Measurements from ENCODE around the gene FEN1. TPM values are rescaled to one million over a fixed set of nuclear protein-coding genes. Genes with fewer than 3 reads are reported as not detected.

Gene FEN1
- total and polyA plus RNA-seq, 4 donors = 4.5 to 46.5 (median 9.5) TPM

DNA sequence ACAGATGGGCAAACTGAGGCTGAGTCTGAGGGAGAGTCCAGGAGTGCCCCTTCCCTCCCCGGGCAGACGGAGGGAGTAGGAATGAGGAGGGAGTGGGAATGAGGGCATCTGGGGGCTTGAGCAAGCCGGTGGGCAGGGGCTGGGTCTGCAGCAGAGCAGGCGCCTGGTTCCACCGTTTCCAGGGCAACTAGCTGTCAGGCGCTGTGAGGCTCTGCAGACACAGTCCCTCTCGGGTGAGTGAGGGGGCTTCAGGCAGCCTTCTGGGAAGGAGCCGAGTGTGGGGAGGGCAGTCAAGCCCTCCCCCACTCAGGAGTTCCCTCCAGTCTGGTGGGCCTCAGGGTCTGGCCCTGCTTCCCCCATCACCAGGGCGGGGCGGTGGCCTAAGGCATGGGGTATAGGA, 19.4 kb upstream of the FEN1 start:
- H3K9me3 ChIP-seq (ENCODE audit: control insufficient read depth in 4 of 4, low read length in 3 of 4) = no peaks in the 10 kb centered on the region
- peaks cover 0 to 7% (median 1%) of the 10 kb centered on the region in 4 donors for H3K36me3 ChIP-seq (ENCODE audit: control insufficient read depth in 4 of 4, insufficient read depth in 3 of 4, low read depth in 1 of 4, low read length in 3 of 4)
- H3K9ac ChIP-seq (ENCODE audit: low read depth in 1 of 2, low read length in 2 of 2) = no peak overlapping the region
- DNase-seq (ENCODE audit: low spot score) = no peak
- TF ChIP-seq GABPA (IDR thresholded peaks at IDR 0.05 in 1 of 2, conservative IDR thresholded peaks at IDR 0.05 in 1 of 2) (no peak), TAF1 (conservative IDR thresholded peaks at IDR 0.05) (no peak), YY1 (IDR thresholded peaks at IDR 0.05) (no peak), JUND (IDR thresholded peaks at IDR 0.05) (no peak), RAD21 (IDR thresholded peaks at IDR 0.05) (no peak), RXRA (IDR thresholded peaks at IDR 0.05) (no peak), HNF4A (conservative IDR thresholded peaks at IDR 0.05) (no peak), NR2F2 (IDR thresholded peaks at IDR 0.05) (no peak), FOXA1 (IDR thresholded peaks at IDR 0.05) (no peak)
- TF ChIP-seq, protein P1, sequence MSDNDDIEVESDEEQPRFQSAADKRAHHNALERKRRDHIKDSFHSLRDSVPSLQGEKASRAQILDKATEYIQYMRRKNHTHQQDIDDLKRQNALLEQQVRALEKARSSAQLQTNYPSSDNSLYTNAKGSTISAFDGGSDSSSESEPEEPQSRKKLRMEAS (IDR thresholded peaks at IDR 0.05) = no peak
- TF ChIP-seq, protein P2, sequence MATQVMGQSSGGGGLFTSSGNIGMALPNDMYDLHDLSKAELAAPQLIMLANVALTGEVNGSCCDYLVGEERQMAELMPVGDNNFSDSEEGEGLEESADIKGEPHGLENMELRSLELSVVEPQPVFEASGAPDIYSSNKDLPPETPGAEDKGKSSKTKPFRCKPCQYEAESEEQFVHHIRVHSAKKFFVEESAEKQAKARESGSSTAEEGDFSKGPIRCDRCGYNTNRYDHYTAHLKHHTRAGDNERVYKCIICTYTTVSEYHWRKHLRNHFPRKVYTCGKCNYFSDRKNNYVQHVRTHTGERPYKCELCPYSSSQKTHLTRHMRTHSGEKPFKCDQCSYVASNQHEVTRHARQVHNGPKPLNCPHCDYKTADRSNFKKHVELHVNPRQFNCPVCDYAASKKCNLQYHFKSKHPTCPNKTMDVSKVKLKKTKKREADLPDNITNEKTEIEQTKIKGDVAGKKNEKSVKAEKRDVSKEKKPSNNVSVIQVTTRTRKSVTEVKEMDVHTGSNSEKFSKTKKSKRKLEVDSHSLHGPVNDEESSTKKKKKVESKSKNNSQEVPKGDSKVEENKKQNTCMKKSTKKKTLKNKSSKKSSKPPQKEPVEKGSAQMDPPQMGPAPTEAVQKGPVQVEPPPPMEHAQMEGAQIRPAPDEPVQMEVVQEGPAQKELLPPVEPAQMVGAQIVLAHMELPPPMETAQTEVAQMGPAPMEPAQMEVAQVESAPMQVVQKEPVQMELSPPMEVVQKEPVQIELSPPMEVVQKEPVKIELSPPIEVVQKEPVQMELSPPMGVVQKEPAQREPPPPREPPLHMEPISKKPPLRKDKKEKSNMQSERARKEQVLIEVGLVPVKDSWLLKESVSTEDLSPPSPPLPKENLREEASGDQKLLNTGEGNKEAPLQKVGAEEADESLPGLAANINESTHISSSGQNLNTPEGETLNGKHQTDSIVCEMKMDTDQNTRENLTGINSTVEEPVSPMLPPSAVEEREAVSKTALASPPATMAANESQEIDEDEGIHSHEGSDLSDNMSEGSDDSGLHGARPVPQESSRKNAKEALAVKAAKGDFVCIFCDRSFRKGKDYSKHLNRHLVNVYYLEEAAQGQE (IDR thresholded peaks at IDR 0.05) = no peak
- TF ChIP-seq, protein P3, sequence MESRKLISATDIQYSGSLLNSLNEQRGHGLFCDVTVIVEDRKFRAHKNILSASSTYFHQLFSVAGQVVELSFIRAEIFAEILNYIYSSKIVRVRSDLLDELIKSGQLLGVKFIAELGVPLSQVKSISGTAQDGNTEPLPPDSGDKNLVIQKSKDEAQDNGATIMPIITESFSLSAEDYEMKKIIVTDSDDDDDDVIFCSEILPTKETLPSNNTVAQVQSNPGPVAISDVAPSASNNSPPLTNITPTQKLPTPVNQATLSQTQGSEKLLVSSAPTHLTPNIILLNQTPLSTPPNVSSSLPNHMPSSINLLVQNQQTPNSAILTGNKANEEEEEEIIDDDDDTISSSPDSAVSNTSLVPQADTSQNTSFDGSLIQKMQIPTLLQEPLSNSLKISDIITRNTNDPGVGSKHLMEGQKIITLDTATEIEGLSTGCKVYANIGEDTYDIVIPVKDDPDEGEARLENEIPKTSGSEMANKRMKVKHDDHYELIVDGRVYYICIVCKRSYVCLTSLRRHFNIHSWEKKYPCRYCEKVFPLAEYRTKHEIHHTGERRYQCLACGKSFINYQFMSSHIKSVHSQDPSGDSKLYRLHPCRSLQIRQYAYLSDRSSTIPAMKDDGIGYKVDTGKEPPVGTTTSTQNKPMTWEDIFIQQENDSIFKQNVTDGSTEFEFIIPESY (IDR thresholded peaks at IDR 0.05) = no peak
- H3K27me3 ChIP-seq (ENCODE audit: control insufficient read depth in 4 of 4, insufficient read depth in 4 of 4, low read length in 3 of 4) = no peaks in the 10 kb centered on the region
- peaks cover 7 to 23% (median 16%) of the 10 kb centered on the region in 4 donors for H3K4me1 ChIP-seq (ENCODE audit: control insufficient read depth in 4 of 4, insufficient read depth in 4 of 4, low read length in 3 of 4)
- no peak overlapping the region for H3K4me3 ChIP-seq (ENCODE audit: low read depth in 1 of 3, low read length in 3 of 3)
- WGBS = 89% methylated on average over 10 of the region's 10 CpGs
- no peak overlapping the region for H3K27ac ChIP-seq (ENCODE audit: low read depth in 1 of 2, low read length in 2 of 2)

DNA sequence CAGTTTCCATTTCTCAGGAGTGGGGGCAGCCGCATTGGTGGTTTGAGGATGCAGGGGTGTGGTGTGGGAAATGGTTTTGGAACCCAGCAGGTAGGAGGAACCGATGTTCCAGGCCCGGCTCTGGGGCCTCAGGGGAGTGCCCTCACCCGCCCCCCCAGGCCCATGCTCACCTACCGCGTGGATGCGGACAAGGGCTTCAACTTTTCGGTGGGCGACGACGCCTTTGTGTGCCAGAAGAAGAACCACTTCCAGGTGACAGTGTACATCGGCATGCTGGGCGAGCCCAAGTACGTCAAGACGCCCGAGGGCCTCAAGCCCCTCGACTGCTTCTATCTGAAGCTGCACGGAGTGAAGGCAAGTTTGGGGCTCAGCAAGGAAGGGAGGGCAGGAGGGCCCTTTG, 18.9 kb upstream of the FEN1 start:
- no peak overlapping the region for H3K27ac ChIP-seq (ENCODE audit: low read depth in 1 of 2, low read length in 2 of 2)
- 96% methylated on average over 18 of the region's 18 CpGs for WGBS
- H3K4me3 ChIP-seq (ENCODE audit: low read depth in 1 of 3, low read length in 3 of 3) = no peak overlapping the region
- peaks cover 0 to 11% (median 2%) of the 10 kb centered on the region in 4 donors for H3K36me3 ChIP-seq (ENCODE audit: control insufficient read depth in 4 of 4, insufficient read depth in 3 of 4, low read depth in 1 of 4, low read length in 3 of 4)
- no peaks in the 10 kb centered on the region for H3K27me3 ChIP-seq (ENCODE audit: control insufficient read depth in 4 of 4, insufficient read depth in 4 of 4, low read length in 3 of 4)
- peaks cover 3 to 18% (median 12%) of the 10 kb centered on the region in 4 donors for H3K4me1 ChIP-seq (ENCODE audit: control insufficient read depth in 4 of 4, insufficient read depth in 4 of 4, low read length in 3 of 4)
- H3K9ac ChIP-seq (ENCODE audit: low read depth in 1 of 2, low read length in 2 of 2) = no peak overlapping the region
- TF ChIP-seq SP1 (IDR thresholded peaks at IDR 0.05) (no peak), YY1 (IDR thresholded peaks at IDR 0.05) (no peak), GABPA (IDR thresholded peaks at IDR 0.05 in 1 of 2, conservative IDR thresholded peaks at IDR 0.05 in 1 of 2) (no peak), FOXA2 (IDR thresholded peaks at IDR 0.05) (no peak), RXRA (IDR thresholded peaks at IDR 0.05) (no peak), FOXA1 (IDR thresholded peaks at IDR 0.05) (no peak), EGR1 (IDR thresholded peaks at IDR 0.05; ENCODE audit: low read depth in 2 of 2) (no peak), HNF4A (conservative IDR thresholded peaks at IDR 0.05) (no peak), RAD21 (IDR thresholded peaks at IDR 0.05) (no peak)
- TF ChIP-seq, protein P4, sequence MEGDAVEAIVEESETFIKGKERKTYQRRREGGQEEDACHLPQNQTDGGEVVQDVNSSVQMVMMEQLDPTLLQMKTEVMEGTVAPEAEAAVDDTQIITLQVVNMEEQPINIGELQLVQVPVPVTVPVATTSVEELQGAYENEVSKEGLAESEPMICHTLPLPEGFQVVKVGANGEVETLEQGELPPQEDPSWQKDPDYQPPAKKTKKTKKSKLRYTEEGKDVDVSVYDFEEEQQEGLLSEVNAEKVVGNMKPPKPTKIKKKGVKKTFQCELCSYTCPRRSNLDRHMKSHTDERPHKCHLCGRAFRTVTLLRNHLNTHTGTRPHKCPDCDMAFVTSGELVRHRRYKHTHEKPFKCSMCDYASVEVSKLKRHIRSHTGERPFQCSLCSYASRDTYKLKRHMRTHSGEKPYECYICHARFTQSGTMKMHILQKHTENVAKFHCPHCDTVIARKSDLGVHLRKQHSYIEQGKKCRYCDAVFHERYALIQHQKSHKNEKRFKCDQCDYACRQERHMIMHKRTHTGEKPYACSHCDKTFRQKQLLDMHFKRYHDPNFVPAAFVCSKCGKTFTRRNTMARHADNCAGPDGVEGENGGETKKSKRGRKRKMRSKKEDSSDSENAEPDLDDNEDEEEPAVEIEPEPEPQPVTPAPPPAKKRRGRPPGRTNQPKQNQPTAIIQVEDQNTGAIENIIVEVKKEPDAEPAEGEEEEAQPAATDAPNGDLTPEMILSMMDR (IDR thresholded peaks at IDR 0.05; ENCODE audit: low read depth, low read length, missing input control) = no peak
- TF ChIP-seq, protein P3 (IDR thresholded peaks at IDR 0.05) = no peak
- H3K9me3 ChIP-seq (ENCODE audit: control insufficient read depth in 4 of 4, low read length in 3 of 4) = no peaks in the 10 kb centered on the region
- no peak for DNase-seq (ENCODE audit: low spot score)

Data from liver (tissue), 9 donors.